ENCODE results near the gene AMBRA1.

- TF ChIP-seq CTCF (IDR thresholded peaks at IDR 0.05; ENCODE audit: borderline replicate concordance, extremely low read depth, low read length, poor library complexity, severe bottlenecking) (no peak), EZH2 (IDR thresholded peaks at IDR 0.05; ENCODE audit: borderline replicate concordance, low read depth, low read length, severe bottlenecking) (no peak)
Observed at GRCh38 chr11:46366260-46366659, 227.6 kb downstream of the AMBRA1 start.
